ENCODE measurements around the gene RIPOR3.
A peak's percentile ranks its signal among the peaks of the same experiment; 100 is the strongest.
"Not testable (repeated sequence)": the region's sequence is repeated elsewhere in the genome, so short reads cannot be mapped to it uniquely, and the experiment has no call there.

RIPOR3 gene

GRCh38 chr20:50628853-50629669, 62.3 kb downstream of the RIPOR3 start:
- DNase-seq: no peak

- peak; percentile 50 for DNase-seq
Measured at GRCh38 chr20:50628332-50628731, 63.0 kb downstream of the RIPOR3 start.

GRCh38 chr20:50627747-50628146, 63.6 kb downstream of the RIPOR3 start:
- DNase-seq: no peak

DNA sequence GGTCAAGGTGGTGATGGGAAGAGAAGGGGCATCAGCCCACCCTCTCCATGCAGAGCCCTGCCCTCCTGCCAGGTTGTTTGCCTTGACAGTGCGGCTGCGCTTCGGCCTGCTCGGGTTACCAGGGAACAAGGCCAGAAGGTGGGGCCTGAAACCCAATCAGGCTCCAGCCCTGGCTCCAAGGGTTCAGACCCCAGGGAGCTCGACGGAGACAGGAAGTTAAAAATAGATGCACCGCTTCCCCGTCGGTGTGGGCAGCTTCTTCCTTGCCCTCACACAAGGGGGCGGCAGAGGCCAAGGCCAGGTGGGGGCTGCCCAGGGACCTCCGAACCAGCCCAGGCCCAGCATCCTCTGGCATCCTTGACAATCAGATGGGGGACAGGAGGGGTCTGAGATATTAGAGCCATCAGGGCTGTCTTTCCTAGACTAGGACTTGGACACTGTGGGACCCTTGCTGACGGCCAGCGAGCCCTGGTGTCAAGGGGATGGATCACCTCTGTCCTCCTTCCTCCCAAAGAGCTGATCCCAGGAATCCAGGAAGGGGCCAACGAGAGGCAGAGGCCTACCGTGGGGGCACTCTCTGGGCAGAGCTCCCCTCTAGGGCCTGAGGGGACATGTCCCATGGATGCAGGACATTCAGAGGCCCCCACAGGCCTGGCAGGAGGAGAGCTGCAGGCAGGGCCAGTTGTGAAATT, 65.2 kb downstream of the RIPOR3 start:
- peak; percentile 11 for DNase-seq

GRCh38 chr20:50624351-50625016, 66.9 kb downstream of the RIPOR3 start:
- DNase-seq: no peak

- DNase-seq: no peak
Measured at GRCh38 chr20:50621068-50621665, 70.2 kb downstream of the RIPOR3 start.

DNA sequence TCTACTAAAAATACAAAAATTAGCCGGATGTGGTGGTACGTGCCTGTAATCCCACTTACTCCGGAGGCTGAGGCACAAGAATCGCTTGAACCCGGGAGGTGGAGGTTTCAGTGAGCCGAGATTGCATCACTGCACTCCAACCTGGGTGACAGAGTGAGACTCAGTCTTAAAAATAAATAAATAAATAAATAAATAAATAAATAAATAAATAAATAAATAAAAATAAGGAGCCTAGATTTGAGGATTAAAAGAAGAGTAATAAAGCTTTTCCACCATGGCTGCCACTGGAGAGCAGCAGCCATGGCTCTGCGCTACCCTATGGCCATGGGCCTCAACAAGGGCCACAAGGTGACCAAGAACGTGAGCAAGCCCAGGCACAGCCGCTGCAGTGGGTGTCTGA, 70.9 kb downstream of the RIPOR3 start:
- DNase-seq: not testable (repeated sequence)

DNA sequence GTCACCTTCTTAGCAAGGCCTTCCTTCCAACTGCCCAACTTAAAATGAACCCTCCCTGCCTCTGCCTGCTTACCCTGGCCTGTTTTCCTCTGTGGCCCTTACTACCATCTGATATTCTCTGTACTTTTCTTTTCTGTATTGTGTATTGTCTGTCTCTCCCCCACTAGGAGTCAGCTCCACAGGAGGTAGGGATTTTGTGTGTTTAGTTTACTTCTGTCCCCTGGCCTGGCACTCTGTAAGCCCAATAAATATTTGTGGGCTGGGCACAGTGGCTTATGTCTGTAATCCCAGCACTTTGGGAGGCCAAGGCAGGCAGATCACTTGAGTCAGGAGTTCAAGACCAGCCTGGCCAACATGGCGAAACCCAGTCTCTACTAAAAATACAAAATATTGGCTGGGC, 72.8 kb downstream of the RIPOR3 start:
- DNase-seq: no peak

DNA sequence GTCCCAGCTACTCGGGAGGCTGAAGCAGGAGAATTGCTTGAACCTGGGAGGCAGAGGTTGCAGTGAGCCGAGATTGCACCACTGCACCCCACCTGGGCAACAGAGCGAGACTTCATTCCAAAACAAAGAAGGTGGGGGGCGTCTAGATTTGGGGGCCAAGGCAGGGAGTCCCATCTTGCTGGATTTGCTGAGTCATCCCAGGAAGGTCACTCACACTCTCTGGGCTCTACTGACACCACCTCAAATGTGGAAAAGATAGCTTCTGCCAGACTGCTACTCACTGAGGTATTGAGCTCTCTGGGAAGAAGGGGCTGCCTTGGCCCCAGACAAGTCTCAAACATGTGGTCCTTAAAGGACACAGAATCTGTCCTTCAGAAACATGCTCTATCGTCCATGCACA, 74.3 kb downstream of the RIPOR3 start:
- DNase-seq: no peak

DNA sequence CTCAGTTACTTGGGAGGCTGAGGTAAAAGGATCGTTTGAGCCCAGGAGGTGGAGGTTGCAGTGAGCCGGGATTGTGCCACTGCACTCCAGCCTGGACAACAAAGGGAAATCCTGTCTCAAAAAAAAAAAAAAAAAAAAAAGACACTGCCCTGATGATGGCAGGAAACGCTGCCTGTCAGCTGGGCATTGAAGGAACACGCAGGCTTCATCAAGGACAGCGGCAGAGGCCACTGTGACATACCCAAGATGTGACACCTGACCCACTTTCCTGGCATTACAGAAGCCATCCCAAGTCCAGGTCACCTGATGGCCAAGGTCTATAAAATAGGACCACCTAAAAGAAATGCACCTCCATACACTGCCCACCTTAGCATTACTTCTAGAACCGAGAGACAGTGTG, 75.9 kb downstream of the RIPOR3 start:
- no peak for DNase-seq

DNA sequence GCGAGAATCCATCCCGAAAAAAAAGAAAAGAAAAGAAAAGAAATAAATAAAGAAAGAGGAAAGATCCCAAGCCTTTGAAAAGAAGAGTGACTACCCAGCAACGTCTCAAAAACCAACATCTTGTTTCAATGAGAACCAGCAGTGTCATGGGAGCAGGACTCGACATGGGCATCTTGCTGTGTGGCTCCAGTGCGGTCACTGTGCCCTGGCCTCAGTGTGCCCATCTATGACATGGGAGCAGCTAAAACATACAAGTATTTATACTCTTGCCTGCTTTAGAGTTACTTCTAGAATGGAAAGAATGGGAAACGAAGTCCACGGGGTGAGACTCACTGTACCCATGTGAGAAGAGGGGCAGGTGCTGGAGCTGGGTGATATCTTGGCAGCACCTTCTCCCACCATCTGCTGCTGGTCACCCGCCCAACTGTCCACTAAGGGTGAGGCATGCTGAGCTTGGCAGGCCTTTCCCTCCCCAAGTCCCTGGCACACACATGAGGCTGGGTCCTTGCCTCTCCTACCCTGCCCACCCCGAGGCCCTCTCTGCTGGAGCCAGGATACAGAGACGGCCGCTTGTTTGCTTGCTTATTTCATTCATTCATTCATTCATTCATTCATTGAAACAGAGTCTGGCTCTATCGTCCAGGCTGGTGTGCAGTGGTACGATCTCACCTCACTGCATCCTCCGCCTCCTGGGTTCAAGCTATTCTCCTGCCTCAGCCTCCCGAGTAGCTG, 77.7 kb downstream of the RIPOR3 start:
- DNase-seq: no peak

DNA sequence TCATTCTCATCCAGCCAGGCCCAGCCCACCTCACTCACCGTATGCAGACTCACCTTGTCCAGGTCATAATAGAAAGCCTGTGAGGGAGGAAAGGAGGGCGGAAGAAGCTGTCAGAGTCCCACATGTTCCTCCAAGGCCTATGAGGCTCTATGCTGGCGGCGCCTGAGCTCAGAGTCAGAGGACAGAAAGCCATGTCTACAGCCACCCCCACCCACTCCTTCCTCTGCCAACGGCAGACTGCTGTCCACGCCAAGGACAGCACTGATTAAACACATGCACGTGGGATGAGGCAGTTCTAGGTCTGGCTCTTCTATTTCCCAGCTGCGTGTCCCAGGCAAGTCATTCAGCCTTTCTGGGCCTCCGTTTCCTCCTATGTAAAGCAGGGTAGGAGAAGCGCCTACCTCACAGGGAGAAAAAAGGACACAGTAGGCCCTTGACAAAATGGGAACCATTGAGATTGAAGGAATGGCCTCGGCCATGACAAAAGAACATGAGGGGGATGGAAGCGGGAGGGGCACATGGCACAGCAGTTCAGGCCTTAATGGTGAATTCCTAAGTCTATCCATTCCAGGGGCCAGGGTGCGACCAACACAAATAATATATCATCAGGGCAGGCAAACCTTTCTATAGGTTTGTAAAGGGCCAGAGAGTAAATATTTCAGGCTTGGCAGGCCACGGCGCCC, 80.1 kb downstream of the RIPOR3 start:
- DNase-seq: no peak

DNA sequence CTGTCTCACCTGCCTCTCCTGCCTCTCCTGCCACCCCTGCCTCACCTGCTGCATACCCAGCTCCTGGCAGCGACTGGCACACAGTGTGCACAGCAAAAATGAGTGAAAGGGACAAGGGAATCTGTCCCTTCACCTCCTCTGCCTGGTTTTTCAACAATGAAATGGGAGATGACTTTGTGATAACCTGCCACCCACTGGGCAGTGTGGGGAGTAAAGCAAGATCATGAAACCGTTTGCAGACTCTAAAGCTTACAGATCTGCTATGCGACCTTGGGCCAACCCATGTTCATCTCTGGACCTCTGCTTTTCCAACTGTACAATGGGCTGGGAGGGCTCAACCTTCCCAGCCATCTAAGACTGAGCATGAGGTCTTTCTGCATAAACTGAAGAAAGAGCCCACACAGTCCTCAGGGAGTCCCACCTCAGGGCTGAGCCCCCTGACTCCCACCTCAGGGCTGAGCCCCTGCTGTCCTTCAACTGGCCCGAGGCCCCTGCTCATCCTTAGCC, 81.1 kb downstream of the RIPOR3 start:
- DNase-seq: no peak

DNA sequence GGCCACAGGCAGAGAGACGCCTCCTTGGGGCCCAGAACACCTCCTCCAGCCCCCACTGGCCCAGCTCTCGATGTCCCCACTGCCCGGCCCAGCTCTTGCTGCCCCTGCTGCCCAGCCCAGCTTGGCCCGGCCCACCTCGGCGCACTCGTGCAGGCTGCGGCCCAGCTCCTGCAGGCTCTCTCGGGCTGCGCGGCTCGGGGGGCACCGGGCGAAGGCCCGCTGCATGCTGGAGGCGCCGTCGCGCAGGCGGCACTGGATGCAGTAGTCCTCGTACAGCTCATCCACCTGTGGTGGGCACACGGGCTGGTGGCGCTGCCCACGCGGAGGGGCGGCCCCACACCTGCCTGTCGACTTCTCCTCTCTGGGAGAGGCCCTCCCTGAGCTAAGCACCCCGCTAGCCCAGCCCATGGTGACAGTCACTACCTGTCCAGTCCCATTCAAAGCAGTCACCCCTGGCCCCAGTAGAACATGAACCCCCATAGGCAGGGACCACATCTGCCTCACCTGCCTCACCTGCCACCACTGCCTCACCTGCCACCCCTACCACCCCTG, 81.8 kb downstream of the RIPOR3 start:
- no peak for DNase-seq

DNA sequence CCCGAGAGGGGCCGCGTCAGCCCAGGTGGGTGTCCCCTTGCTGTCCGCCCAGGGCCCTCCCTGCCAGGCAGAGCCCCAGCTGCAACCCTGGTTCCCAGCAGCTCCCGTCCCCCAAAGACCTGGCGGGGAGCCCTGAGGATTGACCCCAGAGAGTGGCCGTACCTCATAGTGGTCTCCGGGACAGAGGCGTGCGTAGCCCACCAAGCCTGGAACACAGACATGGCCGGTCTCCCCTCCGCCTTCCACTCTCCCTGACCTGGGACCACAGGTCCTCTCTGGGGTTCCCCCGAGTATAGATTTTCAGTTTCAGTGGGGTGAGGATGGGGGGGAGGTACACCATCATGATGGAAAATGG, 82.6 kb downstream of the RIPOR3 start:
- no peak for DNase-seq

DNA sequence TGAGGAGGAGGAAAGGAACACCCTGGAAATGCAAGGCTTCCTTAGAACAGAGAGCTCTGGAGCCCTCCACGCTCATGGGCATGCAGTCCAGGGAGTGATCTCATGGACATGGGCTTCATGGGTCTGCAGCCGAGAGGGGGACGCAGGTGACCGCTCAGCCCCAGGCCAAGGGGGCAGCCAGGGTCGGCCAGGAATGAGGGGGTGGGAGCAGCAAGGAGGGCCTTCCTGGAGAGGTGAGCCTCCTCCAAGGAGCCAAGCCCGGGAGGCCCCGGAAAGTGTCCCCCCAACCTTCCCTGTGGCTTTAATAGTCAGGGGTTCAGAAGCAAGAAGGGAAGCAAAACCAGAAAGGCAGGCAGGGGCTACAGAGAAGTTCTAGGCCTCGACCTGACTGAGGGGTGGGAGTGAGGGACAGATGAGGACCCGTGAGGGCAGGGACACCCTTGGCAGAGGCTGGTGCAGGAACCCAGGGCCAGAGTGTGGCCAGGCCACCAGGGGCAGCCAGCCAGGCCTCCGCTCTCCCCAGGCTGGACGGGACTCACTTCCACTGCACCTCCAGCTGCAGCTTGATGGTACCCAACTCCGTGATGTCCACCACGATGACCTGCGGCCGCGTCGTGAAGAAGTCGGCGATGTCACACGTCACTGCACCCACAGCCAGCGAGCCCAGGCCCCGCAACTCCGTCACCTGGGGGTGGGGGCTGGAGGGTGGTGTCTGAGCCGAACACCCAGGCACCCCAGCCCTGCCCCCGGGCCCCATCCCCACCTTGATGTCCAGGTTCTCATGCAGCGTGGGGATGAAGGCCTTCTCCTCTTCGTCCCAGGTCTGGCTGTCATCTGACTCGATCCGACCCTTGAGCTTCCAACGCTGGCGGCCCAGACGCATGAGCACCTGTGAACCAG, 83.2 kb downstream of the RIPOR3 start:
- no peak for DNase-seq

GRCh38 chr20:50607436-50607835, 83.9 kb downstream of the RIPOR3 start:
- DNase-seq: no peak

DNA sequence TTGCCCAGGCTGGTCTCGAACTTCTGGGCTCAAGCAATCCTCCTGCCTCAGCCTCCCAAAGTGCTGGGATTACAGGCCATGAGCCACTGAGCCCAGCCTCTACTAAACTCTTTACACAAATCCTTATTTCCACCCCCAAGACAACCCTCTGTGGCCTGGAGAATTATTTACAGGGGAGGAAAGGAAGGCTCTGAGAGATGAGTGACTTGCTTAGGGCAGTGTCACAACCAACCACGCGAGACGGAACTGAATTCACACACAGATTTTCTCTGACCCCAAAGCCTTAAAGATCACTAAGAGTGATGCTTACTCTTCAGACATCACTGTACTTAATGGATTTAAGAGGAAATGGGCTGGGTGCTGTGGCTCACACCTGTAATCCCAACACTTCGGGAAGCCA, 86.2 kb downstream of the RIPOR3 start:
- no peak for DNase-seq

- DNase-seq: no peak
Measured at GRCh38 chr20:50604451-50604850, 86.9 kb downstream of the RIPOR3 start.

DNA sequence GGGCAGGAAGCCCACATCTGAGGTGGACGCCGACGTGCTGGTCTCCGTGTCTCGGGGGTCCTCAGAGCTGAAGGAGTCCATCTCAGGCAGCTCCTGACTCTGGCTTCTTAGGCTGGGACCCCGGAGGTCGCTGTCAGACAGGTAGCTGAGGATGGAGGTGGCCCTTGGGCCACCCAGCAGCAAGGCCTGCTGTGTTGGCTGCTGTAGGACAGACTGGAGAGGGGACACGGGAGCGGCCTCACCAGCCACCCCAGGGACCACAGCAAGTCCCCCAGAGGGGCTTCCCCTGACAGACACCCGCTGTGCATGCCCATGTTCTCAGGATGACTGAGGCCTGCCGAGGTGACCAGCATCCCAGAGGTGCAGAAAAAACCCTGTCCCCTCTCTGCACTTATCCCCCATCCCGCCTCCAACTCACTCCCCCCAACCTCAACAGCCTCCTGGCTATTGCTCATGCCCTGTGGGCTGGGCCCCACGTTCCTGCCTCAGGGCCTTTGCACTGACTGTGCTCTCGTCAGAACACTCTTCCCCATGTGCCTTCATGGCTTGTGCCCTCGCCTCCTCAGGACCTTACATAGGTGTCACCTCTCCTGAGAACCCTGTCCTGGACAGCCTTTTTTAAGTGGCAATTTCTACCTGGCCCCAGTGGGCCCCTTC, 88.8 kb downstream of the RIPOR3 start:
- no peak for DNase-seq
